Measurements from ENCODE around the gene ASB13.

DNA sequence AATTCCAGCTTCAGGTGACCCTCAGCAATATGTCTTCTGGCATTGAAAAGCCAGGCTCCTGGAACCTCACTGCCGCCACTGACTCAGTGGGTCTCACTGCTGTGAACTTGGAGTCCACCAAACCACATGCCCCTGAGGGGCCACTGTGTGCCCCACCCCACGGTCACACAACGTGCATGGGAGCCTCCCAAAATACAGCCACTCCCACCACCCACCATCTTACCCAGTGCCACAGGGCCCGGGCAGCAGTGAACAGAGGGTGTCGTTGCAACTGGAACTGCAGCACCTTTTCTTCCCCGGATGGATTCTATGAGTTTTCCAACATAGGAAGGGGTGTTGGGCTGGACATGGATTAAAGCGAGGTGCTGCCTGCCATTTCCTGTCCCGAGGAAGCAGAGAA, 60.1 kb downstream of the ASB13 start:
- TF ChIP-seq, protein P1, sequence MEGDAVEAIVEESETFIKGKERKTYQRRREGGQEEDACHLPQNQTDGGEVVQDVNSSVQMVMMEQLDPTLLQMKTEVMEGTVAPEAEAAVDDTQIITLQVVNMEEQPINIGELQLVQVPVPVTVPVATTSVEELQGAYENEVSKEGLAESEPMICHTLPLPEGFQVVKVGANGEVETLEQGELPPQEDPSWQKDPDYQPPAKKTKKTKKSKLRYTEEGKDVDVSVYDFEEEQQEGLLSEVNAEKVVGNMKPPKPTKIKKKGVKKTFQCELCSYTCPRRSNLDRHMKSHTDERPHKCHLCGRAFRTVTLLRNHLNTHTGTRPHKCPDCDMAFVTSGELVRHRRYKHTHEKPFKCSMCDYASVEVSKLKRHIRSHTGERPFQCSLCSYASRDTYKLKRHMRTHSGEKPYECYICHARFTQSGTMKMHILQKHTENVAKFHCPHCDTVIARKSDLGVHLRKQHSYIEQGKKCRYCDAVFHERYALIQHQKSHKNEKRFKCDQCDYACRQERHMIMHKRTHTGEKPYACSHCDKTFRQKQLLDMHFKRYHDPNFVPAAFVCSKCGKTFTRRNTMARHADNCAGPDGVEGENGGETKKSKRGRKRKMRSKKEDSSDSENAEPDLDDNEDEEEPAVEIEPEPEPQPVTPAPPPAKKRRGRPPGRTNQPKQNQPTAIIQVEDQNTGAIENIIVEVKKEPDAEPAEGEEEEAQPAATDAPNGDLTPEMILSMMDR (IDR thresholded peaks at IDR 0.05; ENCODE audit: low read depth, low read length) = no peak
- TF ChIP-seq POLR2A (IDR thresholded peaks at IDR 0.05; ENCODE audit: extremely low read depth, insufficient read length) = no peak

Measured in NB4 (cell line).